Kidney epithelial cell (primary cell): ENCODE data around the gene CNOT9. TPM values are rescaled to one million over a fixed set of nuclear protein-coding genes. Genes with fewer than 3 reads are reported as not detected.
"Not testable (repeated sequence)": the region's sequence is repeated elsewhere in the genome, so short reads cannot be mapped to it uniquely, and the experiment has no call there.

Experiments used
- DNase-seq: peaks from one replicate; pipeline ENCODE4 v3.0.0-alpha.2; 2010; ENCODE audit warnings: low read depth
- H3K27me3 ChIP-seq: 2 replicates; pipeline ENCODE4 v1.6.0; 2011; ENCODE audit warnings: low read length; ENCODE audit not compliant: control insufficient read depth, insufficient read depth
- H3K36me3 ChIP-seq: 2 replicates; pipeline ENCODE4 v1.5.1; 2011; ENCODE audit warnings: low read length; ENCODE audit not compliant: control insufficient read depth, insufficient read depth
- H3K4me3 ChIP-seq: 2 replicates; pipeline ENCODE4 v1.5.1; 2011; ENCODE audit warnings: low read depth, mild to moderate bottlenecking, control low read depth, low read length
- total RNA-seq: library from RNA; depleted of rRNA; stranded (reverse); fragments of >200 nt; gene quantifications from 2 replicates; pipeline ENCODE4 v1.2.3, GENCODE V29; 2015
- TF ChIP-seq, protein P1 (sequence below): IDR thresholded peaks from 2 replicates; pipeline ENCODE4 v1.5.1; 2011; ENCODE audit warnings: mild to moderate bottlenecking, moderate library complexity, low read length, control low read depth, inconsistent platforms; ENCODE audit not compliant: insufficient read depth, poor library complexity, severe bottlenecking

CNOT9 gene
- total RNA-seq, 1 donor from 2014 or later = 38.5 TPM

GRCh38 chr2:218540015-218540414, 28.6 kb upstream of the CNOT9 start:
- DNase-seq = no peak
- Histone ChIP-seq H3K27me3 (no peaks in the 10 kb centered on the region), H3K4me3 (no peak overlapping the region), H3K36me3 (peaks cover 1% of the 10 kb centered on the region)
- TF ChIP-seq, protein P1, sequence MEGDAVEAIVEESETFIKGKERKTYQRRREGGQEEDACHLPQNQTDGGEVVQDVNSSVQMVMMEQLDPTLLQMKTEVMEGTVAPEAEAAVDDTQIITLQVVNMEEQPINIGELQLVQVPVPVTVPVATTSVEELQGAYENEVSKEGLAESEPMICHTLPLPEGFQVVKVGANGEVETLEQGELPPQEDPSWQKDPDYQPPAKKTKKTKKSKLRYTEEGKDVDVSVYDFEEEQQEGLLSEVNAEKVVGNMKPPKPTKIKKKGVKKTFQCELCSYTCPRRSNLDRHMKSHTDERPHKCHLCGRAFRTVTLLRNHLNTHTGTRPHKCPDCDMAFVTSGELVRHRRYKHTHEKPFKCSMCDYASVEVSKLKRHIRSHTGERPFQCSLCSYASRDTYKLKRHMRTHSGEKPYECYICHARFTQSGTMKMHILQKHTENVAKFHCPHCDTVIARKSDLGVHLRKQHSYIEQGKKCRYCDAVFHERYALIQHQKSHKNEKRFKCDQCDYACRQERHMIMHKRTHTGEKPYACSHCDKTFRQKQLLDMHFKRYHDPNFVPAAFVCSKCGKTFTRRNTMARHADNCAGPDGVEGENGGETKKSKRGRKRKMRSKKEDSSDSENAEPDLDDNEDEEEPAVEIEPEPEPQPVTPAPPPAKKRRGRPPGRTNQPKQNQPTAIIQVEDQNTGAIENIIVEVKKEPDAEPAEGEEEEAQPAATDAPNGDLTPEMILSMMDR = no peak

DNA sequence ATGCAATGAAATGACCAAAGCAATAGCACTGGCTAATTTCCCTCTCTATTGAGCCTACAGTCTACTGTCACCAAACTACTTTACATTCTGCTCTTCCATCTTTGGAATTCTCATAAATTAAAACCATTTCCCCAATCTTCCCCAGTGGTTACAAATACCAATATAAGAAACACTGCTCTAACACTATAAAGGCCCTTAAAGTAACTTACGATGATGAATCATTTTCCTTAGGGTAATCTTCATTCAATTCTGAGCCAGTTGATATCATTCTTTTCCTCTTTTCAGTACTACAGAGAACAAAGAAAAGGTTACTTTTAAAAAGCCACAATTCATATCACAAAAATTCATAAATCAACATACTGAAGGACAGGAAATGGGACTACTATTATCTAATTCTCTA, 22.6 kb upstream of the CNOT9 start:
- DNase-seq = no peak
- no peaks in the 10 kb centered on the region for H3K27me3 ChIP-seq
- H3K4me3 ChIP-seq = no peak overlapping the region
- no peaks in the 10 kb centered on the region for H3K36me3 ChIP-seq
- TF ChIP-seq, protein P1 = no peak

GRCh38 chr2:218547511-218547910, 21.1 kb upstream of the CNOT9 start:
- TF ChIP-seq, protein P1 = no peak
- Histone ChIP-seq H3K4me3 (no peak overlapping the region), H3K36me3 (no peaks in the 10 kb centered on the region), H3K27me3 (no peaks in the 10 kb centered on the region)
- DNase-seq = no peak

- TF ChIP-seq, protein P1 = no peak
- Histone ChIP-seq H3K36me3 (no peaks in the 10 kb centered on the region), H3K4me3 (no peak overlapping the region), H3K27me3 (no peaks in the 10 kb centered on the region)
- DNase-seq = no peak
Observed at GRCh38 chr2:218547978-218548377, 20.7 kb upstream of the CNOT9 start.

DNA sequence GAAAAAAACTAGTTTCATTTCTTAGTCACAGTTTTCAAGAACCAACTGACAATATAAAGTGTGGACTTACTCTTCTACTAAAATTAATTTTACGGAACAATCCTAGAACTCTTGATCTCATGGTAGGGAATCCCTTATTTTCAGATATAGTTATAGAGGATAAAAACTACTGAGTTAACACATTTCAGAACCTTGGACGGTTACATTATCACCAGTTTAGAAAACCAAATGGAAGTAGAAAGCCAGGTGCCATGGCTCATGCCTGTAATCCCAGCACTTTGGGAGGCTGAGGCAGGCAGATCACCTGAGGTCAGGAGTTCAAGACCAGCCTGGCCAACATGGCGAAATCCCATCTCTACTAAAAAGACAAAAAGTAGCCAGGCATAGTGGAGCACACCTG, 14.4 kb upstream of the CNOT9 start:
- DNase-seq, H3K36me3 ChIP-seq, H3K27me3 ChIP-seq, H3K4me3 ChIP-seq: not testable (repeated sequence)

GRCh38 chr2:218555527-218555926, 13.1 kb upstream of the CNOT9 start:
- Histone ChIP-seq H3K4me3 (no peak overlapping the region), H3K27me3 (no peaks in the 10 kb centered on the region), H3K36me3 (peaks cover 1% of the 10 kb centered on the region)
- no peak for DNase-seq
- TF ChIP-seq, protein P1 = no peak
